ENCODE data around the gene OGFRL1. TPM values are rescaled to one million over a fixed set of nuclear protein-coding genes. Genes with fewer than 3 reads are reported as not detected.
A peak's percentile ranks its signal among the peaks of the same experiment; 100 is the strongest.

Gene OGFRL1
- total RNA-seq: 10 to 100 TPM in 3 of 4 donors, 1 to 10 TPM in 1; 9.0 to 35.6 (median 19.4) TPM

- Histone ChIP-seq H3K4me3 (peak within 1 kb of the TSS; percentile 76 to 86), H3K27ac (peak within 1 kb of the TSS; percentile 90 to 94), H3K27me3 (no peaks in the 10 kb centered on the region), H3K9me3 (no peaks in the 10 kb centered on the region), H3K36me3 (no peaks in the 10 kb centered on the region), H3K4me1 (no peaks in the 10 kb centered on the region)
- DNase-seq: peak; percentile 64 to 76
- TF ChIP-seq POLR2A (IDR thresholded peaks at IDR 0.05): peak; percentile 83 to 88
- TF ChIP-seq, protein P1, sequence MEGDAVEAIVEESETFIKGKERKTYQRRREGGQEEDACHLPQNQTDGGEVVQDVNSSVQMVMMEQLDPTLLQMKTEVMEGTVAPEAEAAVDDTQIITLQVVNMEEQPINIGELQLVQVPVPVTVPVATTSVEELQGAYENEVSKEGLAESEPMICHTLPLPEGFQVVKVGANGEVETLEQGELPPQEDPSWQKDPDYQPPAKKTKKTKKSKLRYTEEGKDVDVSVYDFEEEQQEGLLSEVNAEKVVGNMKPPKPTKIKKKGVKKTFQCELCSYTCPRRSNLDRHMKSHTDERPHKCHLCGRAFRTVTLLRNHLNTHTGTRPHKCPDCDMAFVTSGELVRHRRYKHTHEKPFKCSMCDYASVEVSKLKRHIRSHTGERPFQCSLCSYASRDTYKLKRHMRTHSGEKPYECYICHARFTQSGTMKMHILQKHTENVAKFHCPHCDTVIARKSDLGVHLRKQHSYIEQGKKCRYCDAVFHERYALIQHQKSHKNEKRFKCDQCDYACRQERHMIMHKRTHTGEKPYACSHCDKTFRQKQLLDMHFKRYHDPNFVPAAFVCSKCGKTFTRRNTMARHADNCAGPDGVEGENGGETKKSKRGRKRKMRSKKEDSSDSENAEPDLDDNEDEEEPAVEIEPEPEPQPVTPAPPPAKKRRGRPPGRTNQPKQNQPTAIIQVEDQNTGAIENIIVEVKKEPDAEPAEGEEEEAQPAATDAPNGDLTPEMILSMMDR (IDR thresholded peaks at IDR 0.05): peak in 2 of 4 experiments; percentile 45 to 53
- intact Hi-C loops (cut with DNase I; ENCODE audit: low total_unique reads): no loop called here
Measured at GRCh38 chr6:71288228-71289038, at the start of gene OGFRL1. OGFRL1 (plus strand) TSS chr6:71288811; CDS start chr6:71288937, 126 bp downstream.

DNA sequence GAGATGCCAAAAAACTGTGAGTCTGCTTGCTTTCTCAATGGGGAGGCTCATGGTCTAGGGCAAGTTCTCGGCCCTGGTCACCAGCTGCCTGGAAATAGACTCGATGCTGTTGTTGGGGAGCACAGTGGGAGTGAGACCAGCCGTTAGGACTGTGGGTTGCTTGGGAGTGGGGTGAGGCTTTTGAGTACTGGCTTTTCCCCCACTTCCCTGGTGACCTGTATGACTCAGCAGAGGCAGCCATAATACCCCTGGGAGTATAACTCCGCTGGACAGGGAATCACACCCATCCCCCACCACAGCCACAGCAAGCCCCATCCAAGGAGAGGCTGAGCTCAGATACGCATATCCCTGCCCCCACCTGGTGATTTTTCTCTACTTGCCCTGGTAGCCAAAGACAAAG lies 48.9 kb upstream of the OGFRL1 start:
- Histone ChIP-seq H3K9me3 (no peaks in the 10 kb centered on the region), H3K27me3 (no peaks in the 10 kb centered on the region), H3K36me3 (no peaks in the 10 kb centered on the region), H3K27ac (no peak overlapping the region), H3K4me3 (no peak overlapping the region), H3K4me1 (no peaks in the 10 kb centered on the region)
- TF ChIP-seq POLR2A (IDR thresholded peaks at IDR 0.05): no peak
- TF ChIP-seq, protein P1 (IDR thresholded peaks at IDR 0.05): no peak
- DNase-seq: no peak
- intact Hi-C loops (cut with DNase I; ENCODE audit: low total_unique reads): no loop called here

DNA sequence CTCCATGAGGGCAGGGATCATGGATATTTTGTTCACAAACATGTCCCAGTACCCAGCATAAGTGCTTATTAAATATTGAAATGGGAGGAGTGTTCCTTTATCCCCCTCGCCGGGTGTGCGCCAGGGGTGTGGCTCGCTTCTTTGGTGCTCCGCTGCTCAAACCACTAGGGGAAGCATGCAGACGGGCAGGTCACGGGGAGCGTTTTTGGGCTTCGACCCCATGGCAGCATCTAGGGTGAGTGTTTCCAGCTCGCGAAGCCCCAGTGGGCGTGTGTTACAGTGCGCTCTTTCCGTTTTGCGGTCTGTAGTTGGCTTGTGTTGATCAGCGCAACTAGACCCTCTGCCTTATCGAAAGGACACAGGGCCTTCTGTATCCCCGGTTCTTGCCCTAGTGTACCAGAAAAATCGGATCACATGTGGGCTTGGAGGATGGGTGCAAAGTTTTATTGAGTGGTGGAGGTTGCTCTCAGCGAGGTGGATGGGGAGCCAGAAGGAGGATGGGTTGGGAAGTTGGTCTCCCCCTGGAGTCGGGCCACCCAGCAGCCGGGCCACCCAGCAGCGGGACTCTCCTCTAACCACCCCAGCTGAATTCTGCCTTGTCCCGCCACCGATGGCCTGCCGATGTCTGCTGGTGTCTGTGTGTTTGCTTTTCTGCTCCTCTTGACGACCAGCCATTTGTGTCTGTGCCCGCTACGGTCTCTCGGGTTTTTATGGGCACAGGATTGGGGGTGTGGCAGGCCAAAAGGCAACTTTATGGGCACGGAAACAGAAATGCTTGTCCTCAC lies 43.2 kb upstream of the OGFRL1 start:
- H3K27me3 ChIP-seq: no peaks in the 10 kb centered on the region
- intact Hi-C loops (cut with DNase I; ENCODE audit: low total_unique reads): no loop called here
- no peak overlapping the region for H3K4me3 ChIP-seq
- no peak for DNase-seq
- H3K36me3 ChIP-seq: no peaks in the 10 kb centered on the region
- no peak for TF ChIP-seq POLR2A (IDR thresholded peaks at IDR 0.05)
- TF ChIP-seq, protein P1 (IDR thresholded peaks at IDR 0.05): no peak
- no peak overlapping the region for H3K27ac ChIP-seq
- no peaks in the 10 kb centered on the region for H3K9me3 ChIP-seq
- peaks cover 0 to 5% of the 10 kb centered on the region in 2 donors for H3K4me1 ChIP-seq

GRCh38 chr6:71246596-71246995 lies 42.0 kb upstream of the OGFRL1 start:
- Histone ChIP-seq H3K36me3 (no peaks in the 10 kb centered on the region), H3K4me1 (peaks cover 0 to 5% of the 10 kb centered on the region in 2 donors), H3K27me3 (no peaks in the 10 kb centered on the region), H3K9me3 (no peaks in the 10 kb centered on the region), H3K27ac (no peak overlapping the region), H3K4me3 (no peak overlapping the region)
- TF ChIP-seq, protein P1 (IDR thresholded peaks at IDR 0.05): no peak
- no peak for TF ChIP-seq POLR2A (IDR thresholded peaks at IDR 0.05)
- DNase-seq: no peak
- intact Hi-C loops (cut with DNase I; ENCODE audit: low total_unique reads): no loop called here

GRCh38 chr6:71248306-71248765 lies 40.3 kb upstream of the OGFRL1 start:
- H3K4me3 ChIP-seq: no peak overlapping the region
- TF ChIP-seq, protein P1 (IDR thresholded peaks at IDR 0.05): no peak
- no peak for TF ChIP-seq POLR2A (IDR thresholded peaks at IDR 0.05)
- intact Hi-C loops (cut with DNase I; ENCODE audit: low total_unique reads): no loop called here
- no peaks in the 10 kb centered on the region for H3K27me3 ChIP-seq
- DNase-seq: no peak
- H3K9me3 ChIP-seq: no peaks in the 10 kb centered on the region
- H3K27ac ChIP-seq: no peak overlapping the region
- peaks cover 0 to 5% of the 10 kb centered on the region in 2 donors for H3K4me1 ChIP-seq
- H3K36me3 ChIP-seq: no peaks in the 10 kb centered on the region
